HUDEP-2 (cell line): ENCODE data around the gene MYO10.
A peak's percentile ranks its signal among the peaks of the same experiment; 100 is the strongest.
"Not testable (repeated sequence)": the region's sequence is repeated elsewhere in the genome, so short reads cannot be mapped to it uniquely, and the experiment has no call there.

ENCODE experiments used
- DNase-seq, 76 experiments: peaks; one replicate each; lab custom pipeline; 2025; ENCODE audit not compliant: unreplicated experiment in 76 of 76; lab: John Stamatoyannopoulos, UW

MYO10 gene

DNA sequence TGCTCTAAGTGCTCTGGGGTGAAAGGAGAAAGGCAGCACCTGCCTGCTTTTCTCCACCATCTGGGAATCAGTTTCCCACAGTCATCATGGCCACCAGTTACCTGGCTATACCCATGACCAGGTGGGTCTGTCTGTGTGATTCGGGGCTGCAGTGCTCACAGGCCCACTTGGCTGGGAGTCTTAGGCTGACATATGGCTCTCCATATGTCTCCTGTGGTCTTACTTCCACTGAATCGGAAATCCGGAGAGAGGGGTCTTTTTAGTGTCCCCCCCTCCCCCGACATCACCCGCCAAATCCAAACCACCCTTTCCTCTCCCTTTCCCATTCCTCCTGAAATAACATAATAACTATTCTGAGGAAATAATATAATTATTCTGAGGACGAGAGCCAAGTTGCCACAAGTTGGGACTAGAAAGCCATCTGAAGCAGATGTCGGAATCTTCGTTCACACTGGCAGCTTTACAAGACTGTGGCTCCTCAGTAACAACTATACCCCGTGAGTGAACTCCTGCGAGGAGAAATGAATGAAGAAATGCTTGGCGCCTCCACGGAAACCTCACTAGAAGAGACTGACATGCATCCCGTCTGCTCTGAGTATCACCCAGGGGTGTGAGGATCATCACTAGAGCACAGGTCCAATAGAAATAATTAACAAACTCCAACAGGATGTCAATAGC, 143.4 kb downstream of the MYO10 start:
- DNase-seq, result no peak

DNA sequence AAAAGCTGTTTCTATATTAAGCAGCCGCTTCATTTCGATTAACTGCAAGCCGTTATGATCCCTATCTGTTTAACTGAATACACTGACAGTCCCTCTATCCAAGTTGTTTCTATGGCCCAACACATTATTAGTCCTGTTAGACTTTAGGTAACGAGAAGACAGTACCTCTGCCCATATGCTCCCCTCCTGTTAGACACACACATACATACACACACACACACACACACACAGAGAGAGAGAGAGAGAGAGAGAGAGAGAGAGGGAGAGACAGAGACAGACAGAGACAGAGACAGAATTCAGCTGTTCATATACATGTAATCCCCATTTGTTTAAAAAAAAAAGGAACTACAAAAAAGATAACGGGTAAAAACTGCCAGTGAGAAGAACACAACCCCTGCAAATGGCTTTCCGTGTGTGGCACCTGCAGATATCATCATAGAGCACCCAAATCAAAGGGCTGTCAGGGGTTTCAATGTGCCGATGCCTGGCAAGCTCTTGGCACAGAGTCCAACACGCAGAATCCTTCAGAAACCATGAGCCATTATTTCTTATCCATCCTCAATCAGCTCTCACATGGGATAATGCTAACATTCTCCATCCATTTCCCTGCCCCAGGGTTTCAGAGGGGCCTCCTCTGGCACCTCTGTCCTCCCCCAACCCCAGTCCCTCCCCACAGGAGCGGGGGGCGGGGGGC, 144.0 kb downstream of the MYO10 start:
- peak in 2 of 76 experiments; percentile 0 to 2 for DNase-seq

DNA sequence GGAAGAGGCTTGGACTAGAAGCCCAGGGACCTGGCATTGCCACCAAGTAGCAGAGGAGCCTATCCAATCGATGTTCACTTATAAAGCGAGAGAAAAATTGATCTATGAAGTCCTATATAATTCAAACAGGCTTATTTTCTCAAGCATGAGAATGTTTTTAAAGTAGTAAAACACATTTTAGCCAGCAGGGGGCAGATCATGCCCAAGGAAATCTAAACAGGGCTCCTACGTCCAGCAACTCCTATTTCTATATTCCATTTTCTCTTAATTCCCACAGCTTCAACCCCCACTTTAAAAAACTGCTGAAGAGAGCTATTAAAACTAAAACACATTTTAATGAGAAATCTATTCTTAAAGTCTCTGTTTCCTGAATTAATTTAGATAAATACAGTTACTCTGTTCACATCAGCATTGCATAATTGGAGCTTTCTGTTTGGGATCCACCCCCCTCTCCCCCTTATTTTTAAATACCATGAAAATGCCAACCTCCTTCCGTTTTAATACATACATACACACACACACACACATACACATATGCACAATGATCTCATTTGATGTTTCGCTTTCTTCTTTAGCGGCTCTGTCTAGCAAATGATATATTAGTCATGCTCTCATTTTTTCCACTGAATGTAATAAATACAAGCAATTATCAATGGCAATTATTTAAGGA, 144.9 kb downstream of the MYO10 start:
- peak in 15 of 76 experiments; percentile 1 to 42 (median 13) for DNase-seq

DNA sequence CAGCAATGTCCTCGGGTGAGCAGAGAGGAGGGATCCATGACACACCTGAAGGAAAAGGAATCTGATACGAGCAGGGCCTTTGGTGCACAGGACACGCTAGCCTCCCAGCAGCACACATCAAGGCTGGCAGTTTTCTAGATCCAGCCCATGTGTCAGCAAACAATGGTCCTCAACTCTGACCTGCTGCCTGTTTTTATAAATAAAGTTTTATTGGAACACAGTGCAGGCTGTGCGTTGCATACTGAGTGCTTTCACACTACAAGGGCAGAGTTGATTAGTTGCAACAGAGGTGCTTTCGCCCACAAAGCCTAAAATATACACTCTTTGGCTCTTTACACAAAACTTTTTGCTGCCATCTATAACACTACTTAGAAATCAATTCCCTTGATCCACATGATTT, 147.1 kb downstream of the MYO10 start:
- DNase-seq, result no peak

DNA sequence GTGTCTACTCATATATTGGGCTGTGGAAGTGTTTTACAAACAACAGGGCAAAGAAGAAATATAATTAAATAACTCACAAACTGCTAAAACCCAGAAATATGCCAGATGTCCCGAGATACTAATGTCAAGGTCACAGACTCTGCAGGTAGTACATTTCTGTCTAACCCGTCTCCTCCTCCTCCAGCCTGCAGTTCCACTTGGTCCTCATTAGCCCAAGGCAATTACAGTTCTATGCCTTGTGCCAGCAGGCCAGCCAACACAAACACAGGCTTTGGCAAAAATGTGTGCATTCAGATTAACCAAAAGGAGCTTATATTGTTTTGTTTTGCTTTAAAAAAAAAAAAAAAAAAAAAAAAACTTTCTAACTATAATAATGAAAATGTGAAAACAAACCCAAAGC, 148.8 kb downstream of the MYO10 start:
- no peak for DNase-seq

DNA sequence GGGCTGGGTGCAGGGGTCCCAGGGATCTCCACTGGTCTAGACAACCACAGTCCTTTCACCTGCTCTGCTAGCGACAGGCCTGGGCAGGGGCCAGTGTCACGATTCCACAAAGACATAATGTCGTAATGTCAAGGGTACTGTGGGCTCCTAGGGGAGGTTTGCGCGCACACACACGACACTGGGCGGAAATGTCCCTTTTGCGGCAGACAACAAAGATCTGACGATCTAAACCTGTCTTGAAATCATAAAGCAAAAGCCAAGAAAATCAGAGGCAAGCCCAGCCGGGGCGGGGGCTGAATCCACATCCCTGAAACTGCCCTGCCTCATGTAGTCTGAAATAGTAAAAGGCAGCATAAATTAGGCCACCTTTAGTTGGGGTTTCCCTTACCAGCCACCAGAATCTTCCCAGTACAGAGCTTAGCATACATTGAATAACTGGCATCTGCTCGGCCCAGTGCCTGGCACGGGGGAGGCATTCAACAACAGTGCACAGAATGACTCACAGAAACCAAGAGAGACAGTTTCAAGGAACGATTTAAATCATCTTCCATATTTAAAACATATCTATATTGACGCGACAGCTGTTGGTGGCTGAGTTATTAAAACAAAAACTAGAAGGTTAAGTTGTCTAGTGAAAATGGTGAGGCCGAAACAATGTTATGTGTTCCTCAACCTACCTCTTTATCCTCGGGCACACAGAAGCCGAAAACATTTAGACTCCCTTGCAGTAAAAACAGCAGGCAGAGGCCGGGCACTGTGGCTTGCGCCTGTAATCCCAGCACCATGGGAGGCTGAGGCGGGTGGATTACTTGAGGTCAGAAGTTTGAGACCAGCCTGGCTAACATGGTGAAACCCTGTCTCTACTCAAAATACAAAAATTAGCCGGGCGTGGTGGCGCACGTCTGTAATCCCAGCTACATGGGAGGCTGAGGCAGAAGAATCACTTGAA, 151.0 kb downstream of the MYO10 start:
- no peak for DNase-seq

DNA sequence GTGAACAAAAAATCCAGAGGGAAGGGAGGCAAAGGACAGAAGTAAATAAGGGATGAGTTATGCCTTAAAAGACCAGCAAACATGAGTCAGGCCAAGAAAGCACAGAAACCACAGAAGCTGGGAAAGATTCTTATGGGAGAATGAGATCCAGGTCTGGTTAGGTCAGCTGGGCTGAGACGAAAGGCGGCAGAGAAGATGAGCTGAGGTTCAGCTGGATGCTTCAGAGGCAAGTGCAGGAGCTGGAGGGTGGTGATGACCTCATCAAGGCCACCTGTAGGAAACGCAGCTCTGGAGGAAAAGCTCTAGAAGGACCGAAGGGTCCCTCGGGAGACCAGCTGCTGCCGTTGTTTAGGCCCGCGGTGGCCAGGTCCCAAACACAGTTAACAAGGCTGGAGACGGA, 152.0 kb downstream of the MYO10 start:
- DNase-seq, result no peak

DNA sequence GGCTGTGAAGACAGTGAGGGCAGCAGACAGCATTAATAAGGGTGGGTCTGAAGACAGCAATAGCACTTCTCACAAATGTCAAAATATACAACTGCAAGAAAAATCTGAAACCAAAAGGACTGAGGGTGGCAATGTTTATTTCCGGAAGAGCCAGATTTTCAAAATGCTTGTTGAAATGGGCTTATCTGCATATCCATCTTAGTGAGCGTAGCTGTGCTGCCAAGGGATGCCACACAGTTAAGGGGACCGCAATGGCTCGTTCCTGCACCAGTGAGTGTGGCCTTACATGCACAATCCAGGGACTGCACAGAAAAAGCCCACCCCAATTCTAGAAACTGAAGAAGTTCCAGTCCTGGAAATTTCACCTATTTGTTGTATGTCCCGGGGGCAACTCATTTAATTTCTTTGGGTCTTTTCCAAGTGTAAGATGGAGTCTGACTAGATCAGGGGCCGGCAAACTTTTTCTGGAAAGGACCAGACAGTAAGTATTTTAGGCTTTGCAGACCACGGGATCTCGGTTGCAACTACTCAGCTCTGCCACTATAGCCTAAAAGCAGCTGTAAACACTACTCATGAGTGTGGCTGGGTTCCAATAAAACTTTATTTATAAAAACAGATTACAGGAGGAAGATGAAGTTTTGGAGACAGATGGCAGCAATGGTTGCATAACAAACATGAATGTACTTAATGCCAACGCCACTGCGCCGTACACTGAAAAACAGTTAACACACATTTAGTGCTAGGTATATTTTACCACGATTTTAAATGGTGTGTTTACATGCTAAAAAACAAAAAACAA, 154.1 kb downstream of the MYO10 start:
- no peak for DNase-seq

DNA sequence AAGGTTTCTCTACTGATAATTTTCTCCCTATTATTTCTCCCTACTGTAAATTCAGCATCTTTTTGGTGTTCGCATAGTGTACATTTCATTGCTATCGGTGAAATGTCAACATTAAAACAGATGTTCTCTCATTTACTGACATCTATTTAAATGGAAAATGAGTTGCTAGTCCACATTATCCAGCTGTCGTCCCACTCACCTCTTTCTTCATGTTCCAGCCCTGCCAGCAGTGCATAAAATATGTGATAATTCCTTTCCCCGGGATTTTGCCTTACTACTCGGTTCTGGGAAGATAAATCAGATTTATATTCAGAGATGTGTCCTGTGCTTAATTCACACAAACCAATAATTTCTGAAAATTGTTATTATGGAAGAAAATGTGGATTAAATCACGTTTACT, 155.8 kb downstream of the MYO10 start:
- no peak for DNase-seq

DNA sequence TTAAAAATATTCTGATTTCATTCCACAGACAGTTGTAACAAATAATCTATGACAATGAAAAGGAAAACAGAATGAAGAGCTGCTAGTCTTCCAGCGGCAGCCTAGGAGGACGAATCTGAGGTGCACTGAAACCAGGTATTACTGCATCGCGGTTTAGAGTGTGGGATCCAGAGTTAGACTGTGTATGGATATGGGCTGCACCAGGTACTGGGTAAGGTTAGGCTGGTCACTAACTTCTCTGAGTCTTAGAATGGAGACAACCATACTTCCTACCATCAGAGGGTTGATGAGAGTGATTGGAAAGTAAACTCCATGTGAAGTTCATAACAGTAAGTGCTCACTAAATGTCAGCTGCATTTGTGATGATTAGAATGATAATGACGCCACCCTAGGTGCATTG, 158.7 kb downstream of the MYO10 start:
- no peak for DNase-seq

DNA sequence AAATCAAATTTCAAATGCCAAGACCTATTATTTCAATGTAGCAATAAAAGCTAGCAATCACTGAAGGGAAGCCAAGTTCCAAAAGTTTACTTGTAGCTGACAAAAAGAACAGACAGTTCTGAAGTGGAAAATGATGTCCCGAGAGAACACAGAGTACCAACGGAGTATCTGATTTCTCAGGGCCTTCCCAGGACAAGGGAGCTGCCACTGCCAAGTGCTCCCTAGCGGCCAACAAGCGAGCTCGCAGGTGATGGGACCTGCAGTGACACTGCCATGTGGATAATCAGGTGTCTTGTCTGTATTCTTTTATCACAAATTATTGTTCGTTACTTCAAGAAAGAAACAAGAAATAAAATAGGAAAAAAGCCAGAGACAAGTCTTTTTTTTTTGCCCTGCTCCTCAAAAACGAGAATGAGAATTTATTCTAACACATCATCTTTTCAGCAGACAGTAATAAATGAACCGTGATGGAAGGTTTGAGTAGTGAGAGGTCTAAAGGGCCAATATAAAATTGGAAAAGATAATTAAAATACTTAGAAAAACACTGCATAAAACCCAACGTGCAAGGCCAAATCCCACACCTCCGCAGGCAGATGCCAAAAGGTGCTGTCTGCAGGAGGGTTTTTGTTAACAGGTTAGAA, 159.4 kb downstream of the MYO10 start:
- peak in 1 of 76 experiments; percentile 13 for DNase-seq

DNA sequence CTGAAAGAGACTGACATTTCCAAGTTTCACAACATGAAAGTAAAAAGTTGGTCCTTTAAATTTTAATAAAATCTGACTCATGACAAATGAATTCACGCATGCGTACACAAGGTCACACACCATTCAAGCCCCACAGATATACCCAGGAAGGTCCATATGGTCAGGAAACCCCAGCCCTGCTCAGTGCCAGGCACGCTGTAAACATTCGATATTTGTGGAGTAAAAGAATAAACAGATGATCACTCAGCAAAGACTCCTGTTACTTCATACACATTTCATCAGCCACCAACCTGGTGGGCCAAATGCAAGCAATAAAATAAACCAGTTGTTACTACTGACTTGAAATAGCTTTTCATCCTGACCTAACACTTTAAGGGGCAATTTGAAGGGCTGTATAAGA, 161.3 kb downstream of the MYO10 start:
- DNase-seq, result no peak

DNA sequence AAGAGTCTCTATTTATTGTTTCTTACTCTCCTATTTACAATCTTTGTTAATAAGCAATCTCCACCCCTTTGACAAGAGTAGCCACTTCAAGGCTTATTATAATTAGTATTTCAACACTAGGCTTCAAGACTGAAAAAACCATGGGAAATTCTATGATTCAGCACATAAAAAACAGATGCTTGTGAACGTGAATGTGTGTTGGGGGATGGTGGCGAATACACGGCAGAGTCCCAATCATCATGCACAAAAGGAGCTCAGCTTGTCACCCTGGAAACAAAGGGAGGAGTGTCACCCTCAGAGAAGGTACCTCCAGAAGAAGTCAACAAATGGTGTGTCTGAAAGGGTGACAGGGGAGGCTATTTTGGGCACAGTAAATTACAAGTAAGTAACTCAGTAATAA, 162.1 kb downstream of the MYO10 start:
- DNase-seq, result no peak

DNA sequence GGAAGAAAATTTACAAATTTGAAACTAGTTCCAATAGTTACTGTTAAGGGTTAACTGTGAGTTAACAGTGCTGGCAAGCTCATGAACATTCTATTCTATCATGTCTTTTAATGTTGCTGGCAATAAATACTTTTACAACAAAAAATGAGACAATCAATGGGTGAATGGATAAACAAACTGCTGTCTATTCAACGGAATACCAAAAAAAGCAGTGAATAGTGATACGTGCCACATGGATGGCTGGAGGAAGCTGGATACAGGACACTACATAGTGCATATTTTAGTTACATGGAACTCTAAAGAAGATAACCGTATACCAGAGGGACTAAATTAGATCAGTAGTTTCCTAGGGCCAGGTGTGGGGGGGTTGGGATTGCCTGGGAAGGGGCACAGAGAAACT, 163.5 kb downstream of the MYO10 start:
- DNase-seq, result no peak

DNA sequence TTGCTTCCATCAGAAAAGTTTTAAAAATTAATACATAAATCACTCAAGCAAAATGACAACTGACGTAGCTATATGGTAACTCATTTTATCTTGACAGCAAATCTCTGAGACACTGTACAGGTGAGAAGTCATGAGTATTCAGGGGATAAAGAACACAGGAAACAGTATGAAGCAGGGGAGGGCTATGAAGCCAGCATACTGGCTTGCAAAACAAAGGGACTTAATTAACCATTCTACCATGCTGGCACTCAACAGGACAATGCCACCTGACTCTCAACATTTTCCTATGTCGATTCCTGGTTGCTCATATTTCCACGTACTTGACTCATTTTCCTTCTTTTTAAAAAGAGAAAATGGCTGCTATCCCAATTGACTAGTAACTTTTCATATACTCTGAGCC, 167.9 kb downstream of the MYO10 start:
- no peak for DNase-seq

DNA sequence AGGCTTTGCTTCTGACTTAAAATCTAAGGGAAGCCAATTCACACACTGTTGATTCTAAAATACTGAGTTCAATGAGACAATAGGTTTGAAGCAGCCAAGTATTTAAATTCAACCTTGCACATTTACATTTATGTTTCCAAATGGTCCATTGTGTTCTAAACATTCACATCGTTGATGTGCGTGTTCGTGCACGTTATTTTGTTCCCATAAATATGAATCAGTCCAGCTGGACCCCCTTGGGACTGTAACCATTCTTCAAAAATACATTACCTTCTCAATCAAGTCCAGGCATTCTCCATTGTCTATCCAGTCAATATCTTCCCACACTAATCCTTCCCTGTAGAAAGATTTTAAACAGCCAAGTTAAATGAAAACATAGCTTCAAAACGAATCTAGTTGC, 172.9 kb downstream of the MYO10 start:
- DNase-seq, result no peak

DNA sequence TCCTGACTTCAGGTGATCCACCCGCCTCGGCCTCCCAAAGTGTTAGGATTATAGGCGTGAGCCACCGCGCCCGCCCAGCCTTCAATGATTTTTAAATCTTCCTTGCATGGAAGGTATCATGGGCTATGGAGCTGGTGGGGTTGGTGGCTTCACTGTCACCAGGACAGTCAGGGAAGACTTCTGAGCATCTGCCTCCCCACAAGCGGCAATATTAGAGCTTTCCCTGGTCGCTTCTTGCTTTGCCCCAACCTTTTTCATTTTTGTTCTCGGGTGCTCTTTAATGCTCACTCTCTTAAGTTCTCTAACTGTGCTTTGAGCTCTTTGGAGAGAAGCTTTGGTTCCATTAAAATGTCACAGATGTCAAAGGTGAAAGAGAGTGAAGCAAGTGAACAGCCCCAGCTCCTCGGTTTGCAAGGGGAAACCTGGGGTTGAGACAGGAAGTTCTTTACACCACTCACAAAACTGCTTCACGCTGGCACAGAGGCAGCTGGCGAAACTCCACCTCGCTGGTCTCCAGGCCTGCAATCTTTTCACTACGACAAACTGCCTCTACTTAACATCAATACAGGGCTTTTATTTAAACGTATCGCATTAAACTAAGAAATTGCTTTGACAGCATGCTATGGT, 176.8 kb downstream of the MYO10 start:
- no peak for DNase-seq

DNA sequence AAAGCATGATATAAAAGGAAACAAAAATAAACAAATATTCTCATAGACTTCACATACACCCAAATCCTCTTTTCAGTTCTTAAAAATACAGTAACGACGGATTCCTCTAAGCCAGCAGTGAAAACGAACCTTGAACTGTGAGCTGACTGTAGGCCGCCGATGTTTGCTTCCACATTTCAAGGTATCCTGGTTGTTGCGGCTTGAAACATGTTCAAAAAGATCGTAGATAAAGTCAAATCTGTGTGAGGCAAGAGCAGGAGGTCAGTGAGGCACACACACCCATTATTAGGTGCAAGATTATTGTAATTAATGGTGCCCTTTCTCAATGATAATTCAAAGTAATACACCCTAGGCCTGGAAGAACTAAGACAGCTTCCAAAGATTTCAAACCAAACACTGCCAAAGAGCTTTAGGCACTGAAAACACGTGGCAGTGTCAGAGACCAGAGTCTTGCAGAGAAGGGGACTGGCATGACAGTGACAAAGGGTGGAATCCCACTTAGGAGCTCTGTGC, 178.0 kb downstream of the MYO10 start:
- no peak for DNase-seq

DNA sequence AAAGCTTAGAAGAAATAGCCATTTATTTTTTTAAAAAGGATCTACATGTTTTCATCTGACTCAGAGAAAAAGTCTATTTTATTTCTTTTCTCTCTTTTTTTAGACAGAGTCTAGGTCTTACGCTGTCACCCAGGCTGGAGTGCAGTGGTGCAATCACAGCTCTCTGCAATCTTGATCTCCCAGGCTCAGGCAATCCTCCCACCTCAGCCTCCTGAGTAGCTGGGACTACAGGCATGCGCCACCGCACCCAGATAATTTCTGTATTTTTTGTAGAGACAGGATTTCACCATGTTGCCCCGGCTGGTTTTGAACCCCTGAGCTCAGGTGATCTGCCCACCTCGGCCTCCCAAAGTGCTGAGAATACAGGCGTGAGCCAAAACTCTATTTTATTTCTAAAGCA, 178.5 kb downstream of the MYO10 start:
- DNase-seq, result not testable (repeated sequence)
